HEK293 (cell line): ENCODE results near the gene C11orf58.

Experiments
- CTCF ChIA-PET: fragments of 350-600 bp; formaldehyde crosslinking; extraction: SDS; loops from one replicate; lab custom pipeline; 2021; ENCODE audit warnings: antibody characterized with exemption; lab: Yijun Ruan, JAX
- POLR2A ChIA-PET: fragments of 300-600 bp; formaldehyde crosslinking; extraction: SDS; loops from one replicate; lab custom pipeline; 2020; ENCODE audit warnings: antibody characterized with exemption, inconsistent platforms; lab: Yijun Ruan, JAX
- H3K27ac ChIP-seq: fragments of 200-500 bp; sonication (Bioruptor generic); 2 replicates; pipeline ENCODE4 v1.5.1; 2014; ENCODE audit warnings: low read depth, low read length, control low read depth, inconsistent platforms; ENCODE audit errors: extremely low read depth
- H3K36me3 ChIP-seq, 2 experiments: fragments of 200-500 bp in 1 of 2; sonication (Bioruptor generic) in 1 of 2; 1 replicate in 1 of 2; 2 replicates in 1 of 2; pipeline ENCODE4 v1.5.1; 2014 to 2017; ENCODE audit warnings: inconsistent platforms in 2 of 2, low read length in 2 of 2; ENCODE audit not compliant: control insufficient read depth in 2 of 2, insufficient read depth in 1 of 2
- H3K4me1 ChIP-seq: fragments of 200-500 bp; sonication (Bioruptor generic); 2 replicates; pipeline ENCODE4 v1.5.1; 2014; ENCODE audit warnings: mild to moderate bottlenecking, low read length, inconsistent platforms; ENCODE audit not compliant: control insufficient read depth, insufficient read depth
- H3K4me3 ChIP-seq: 2 replicates; pipeline ENCODE4 v1.5.1; 2011; ENCODE audit warnings: low read depth, mild to moderate bottlenecking, control low read depth, low read length, moderate library complexity
- H3K9me3 ChIP-seq: fragments of 200-500 bp; sonication (Bioruptor generic); 2 replicates; pipeline ENCODE4 v1.5.1; 2014; ENCODE audit warnings: low read depth, low read length, inconsistent platforms; ENCODE audit not compliant: control insufficient read depth, insufficient read depth
- GFI1B ChIP-seq: fragments of 450-650 bp; formaldehyde crosslinking; IDR thresholded peaks from 2 replicates; pipeline ENCODE4 v1.5.1; 2016; ENCODE audit warnings: missing biosample characterization, missing genetic modification characterization
- KLF1 ChIP-seq: fragments of 450-650 bp; formaldehyde crosslinking; IDR thresholded peaks from 2 replicates; pipeline ENCODE4 v1.5.1; 2016; ENCODE audit warnings: missing biosample characterization, missing genetic modification characterization
- KLF8 ChIP-seq: fragments of 450-650 bp; formaldehyde crosslinking; IDR thresholded peaks from 2 replicates; pipeline ENCODE4 v1.5.1; 2016; ENCODE audit warnings: missing biosample characterization, missing genetic modification characterization
- OSR2 ChIP-seq: fragments of 450-650 bp; formaldehyde crosslinking; IDR thresholded peaks from 2 replicates; pipeline ENCODE4 v1.5.1; 2016; ENCODE audit warnings: missing biosample characterization, missing genetic modification characterization
- ZBTB20 ChIP-seq: fragments of 450-650 bp; formaldehyde crosslinking; IDR thresholded peaks from 2 replicates; pipeline ENCODE4 v1.5.1; 2016; ENCODE audit warnings: missing biosample characterization, missing genetic modification characterization
- ZFP41 ChIP-seq: fragments of 450-650 bp; formaldehyde crosslinking; IDR thresholded peaks from 2 replicates; pipeline ENCODE4 v1.5.1; 2016; ENCODE audit warnings: missing biosample characterization, missing genetic modification characterization, borderline replicate concordance
- ZNF157 ChIP-seq: fragments of 450-650 bp; formaldehyde crosslinking; IDR thresholded peaks from 2 replicates; pipeline ENCODE4 v1.5.1; 2016; ENCODE audit warnings: missing biosample characterization, missing genetic modification characterization
- ZNF16 ChIP-seq: fragments of 450-650 bp; formaldehyde crosslinking; IDR thresholded peaks from 2 replicates; pipeline ENCODE4 v1.5.1; 2016; ENCODE audit warnings: low read depth, missing biosample characterization, missing genetic modification characterization
- ZNF174 ChIP-seq: fragments of 450-650 bp; formaldehyde crosslinking; IDR thresholded peaks from 2 replicates; pipeline ENCODE4 v1.5.0; 2017; ENCODE audit warnings: missing biosample characterization, mild to moderate bottlenecking, missing genetic modification characterization
- ZNF223 ChIP-seq: fragments of 450-650 bp; formaldehyde crosslinking; IDR thresholded peaks from 2 replicates; pipeline ENCODE4 v1.5.1; 2016; ENCODE audit warnings: missing biosample characterization, missing genetic modification characterization
- ZNF37A ChIP-seq: fragments of 450-650 bp; IDR thresholded peaks from 2 replicates; pipeline ENCODE4 v1.5.1; 2018; ENCODE audit warnings: missing biosample characterization, missing genetic modification characterization
- ZNF600 ChIP-seq: fragments of 450-650 bp; formaldehyde crosslinking; IDR thresholded peaks from 2 replicates; pipeline ENCODE4 v1.5.1; 2016; ENCODE audit warnings: missing biosample characterization, missing genetic modification characterization
- ZNF610 ChIP-seq: fragments of 450-650 bp; formaldehyde crosslinking; IDR thresholded peaks from 2 replicates; pipeline ENCODE4 v1.5.1; 2016; ENCODE audit warnings: missing biosample characterization, missing genetic modification characterization, borderline replicate concordance
- ZNF664 ChIP-seq: fragments of 450-650 bp; formaldehyde crosslinking; IDR thresholded peaks from 2 replicates; pipeline ENCODE4 v1.5.1; 2016; ENCODE audit warnings: missing biosample characterization, missing genetic modification characterization
- ZNF785 ChIP-seq: fragments of 450-650 bp; formaldehyde crosslinking; IDR thresholded peaks from 2 replicates; pipeline ENCODE4 v1.5.1; 2016; ENCODE audit warnings: missing biosample characterization, missing genetic modification characterization
- ZNF792 ChIP-seq: fragments of 450-650 bp; formaldehyde crosslinking; IDR thresholded peaks from 2 replicates; pipeline ENCODE4 v1.5.1; 2016; ENCODE audit warnings: missing biosample characterization, missing genetic modification characterization
- TF ChIP-seq, protein P1 (sequence below): fragments of 450-650 bp; formaldehyde crosslinking; IDR thresholded peaks from 2 replicates; pipeline ENCODE4 v1.5.1; 2016; ENCODE audit warnings: missing biosample characterization, missing genetic modification characterization
- TF ChIP-seq, protein P2 (sequence below): fragments of 450-650 bp; formaldehyde crosslinking; IDR thresholded peaks from 2 replicates; pipeline ENCODE4 v1.5.1; 2017; ENCODE audit warnings: missing biosample characterization, missing genetic modification characterization
- TF ChIP-seq, protein P3 (sequence below): fragments of 450-650 bp; formaldehyde crosslinking; IDR thresholded peaks from 2 replicates; pipeline ENCODE4 v1.5.1; 2016; ENCODE audit warnings: missing biosample characterization, missing genetic modification characterization

C11orf58 gene

DNA sequence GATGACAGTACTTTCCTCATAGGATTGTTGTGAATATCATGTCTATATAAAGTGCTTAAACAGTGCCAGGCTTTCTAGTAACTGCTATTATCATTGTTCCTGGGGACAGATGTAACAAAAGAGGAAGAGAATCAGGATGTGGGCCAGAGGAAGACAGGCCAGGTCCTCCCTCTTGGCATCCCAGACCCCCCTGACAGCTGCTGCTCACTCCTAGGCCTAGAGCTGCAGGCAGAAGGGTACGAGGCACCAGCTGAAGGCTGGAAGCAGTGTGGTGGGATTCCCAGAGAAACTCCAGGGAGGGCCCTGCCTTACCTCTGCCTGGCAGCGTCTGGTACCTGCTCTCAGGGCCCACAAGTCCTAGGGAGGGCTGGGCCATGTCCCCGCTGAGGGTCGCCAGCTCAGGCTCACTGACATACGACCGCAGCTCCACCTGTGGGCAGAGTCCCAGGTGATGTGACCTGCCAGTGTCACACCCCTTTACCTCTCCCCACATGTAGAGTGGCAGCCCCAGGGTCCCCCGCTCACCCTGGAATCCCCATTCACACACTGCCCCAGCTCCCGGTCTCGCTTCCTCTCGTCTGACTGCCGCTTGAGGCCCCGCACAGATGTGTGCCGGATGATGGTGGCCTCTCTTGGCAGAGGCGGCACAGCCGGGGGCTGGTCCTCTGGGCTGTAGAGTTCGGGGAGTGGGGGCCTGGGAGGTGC lies 52.2 kb downstream of the C11orf58 start:
- H3K4me1 ChIP-seq: no peaks in the 10 kb centered on the region
- no peak overlapping the region for H3K27ac ChIP-seq

DNA sequence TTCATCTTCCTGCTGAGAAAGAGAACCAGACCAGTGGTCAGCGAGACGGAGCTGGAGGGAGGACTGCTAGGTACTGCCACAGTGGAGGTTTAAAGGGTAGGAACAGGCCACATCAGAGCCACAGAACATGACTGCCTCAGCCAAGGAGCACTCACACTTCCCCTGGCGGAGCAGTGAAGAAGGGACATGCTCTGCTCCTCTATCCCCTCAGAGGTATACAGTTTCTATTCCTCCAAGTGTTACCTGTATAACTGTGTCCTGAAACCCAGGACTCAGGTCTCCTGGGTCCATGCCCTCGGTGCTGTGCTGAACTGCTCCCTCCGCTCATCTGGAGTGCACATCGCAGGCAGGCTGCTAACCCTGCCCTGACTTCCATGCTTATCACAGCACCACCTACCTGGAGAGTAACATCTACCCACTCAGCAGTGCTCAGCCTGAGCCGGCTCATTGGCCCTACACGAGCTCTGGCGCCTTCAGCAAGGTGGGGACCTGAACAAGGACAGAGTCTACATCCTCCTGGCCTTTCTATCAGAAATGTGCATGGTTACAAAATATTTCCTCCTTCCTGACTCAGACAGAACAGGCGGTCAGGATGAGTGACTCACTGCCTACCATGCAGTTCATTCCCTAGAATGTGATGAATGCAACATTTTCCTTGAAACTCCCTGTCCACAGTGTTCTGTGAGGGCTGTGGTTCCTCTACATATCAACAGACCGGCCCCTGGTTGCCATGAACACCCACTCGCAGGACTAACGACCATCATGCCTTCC lies 52.9 kb downstream of the C11orf58 start:
- no peak for TF ChIP-seq KLF1 (tag by site-specific recombination)
- no peak for TF ChIP-seq ZNF664
- no peak for TF ChIP-seq ZNF223 (tag by site-specific recombination)
- TF ChIP-seq ZNF174 (tag by site-specific recombination): no peak
- TF ChIP-seq ZFP41 (tag by site-specific recombination): no peak
- TF ChIP-seq, protein P1, sequence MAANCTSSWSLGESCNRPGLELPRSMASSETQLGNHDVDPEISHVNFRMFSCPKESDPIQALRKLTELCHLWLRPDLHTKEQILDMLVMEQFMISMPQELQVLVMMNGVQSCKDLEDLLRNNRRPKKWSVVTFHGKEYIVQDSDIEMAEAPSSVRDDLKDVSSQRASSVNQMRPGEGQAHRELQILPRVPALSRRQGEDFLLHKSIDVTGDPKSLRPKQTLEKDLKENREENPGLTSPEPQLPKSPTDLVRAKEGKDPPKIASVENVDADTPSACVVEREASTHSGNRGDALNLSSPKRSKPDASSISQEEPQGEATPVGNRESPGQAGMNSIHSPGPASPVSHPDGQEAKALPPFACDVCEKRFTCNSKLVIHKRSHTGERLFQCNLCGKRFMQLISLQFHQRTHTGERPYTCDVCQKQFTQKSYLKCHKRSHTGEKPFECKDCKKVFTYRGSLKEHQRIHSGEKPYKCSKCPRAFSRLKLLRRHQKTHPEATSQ: no peak
- TF ChIP-seq ZNF157: no peak
- no peak for TF ChIP-seq ZNF16 (tag by site-specific recombination)
- no peak for TF ChIP-seq ZNF610 (tag by site-specific recombination)
- no peak for TF ChIP-seq OSR2 (tag by site-specific recombination)
- no peak for TF ChIP-seq KLF8
- no peak for TF ChIP-seq ZNF792 (tag by site-specific recombination)
- TF ChIP-seq ZNF37A (tag by site-specific recombination): no peak
- TF ChIP-seq, protein P2, sequence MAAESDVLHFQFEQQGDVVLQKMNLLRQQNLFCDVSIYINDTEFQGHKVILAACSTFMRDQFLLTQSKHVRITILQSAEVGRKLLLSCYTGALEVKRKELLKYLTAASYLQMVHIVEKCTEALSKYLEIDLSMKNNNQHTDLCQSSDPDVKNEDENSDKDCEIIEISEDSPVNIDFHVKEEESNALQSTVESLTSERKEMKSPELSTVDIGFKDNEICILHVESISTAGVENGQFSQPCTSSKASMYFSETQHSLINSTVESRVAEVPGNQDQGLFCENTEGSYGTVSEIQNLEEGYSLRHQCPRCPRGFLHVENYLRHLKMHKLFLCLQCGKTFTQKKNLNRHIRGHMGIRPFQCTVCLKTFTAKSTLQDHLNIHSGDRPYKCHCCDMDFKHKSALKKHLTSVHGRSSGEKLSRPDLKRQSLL: no peak
- no peak for TF ChIP-seq ZNF785
- no peaks in the 10 kb centered on the region for H3K9me3 ChIP-seq
- H3K4me1 ChIP-seq: no peaks in the 10 kb centered on the region
- H3K27ac ChIP-seq: no peak overlapping the region
- no peak overlapping the region for H3K4me3 ChIP-seq
- ChIA-PET POLR2A (no interaction called here), CTCF (interaction anchor here (0.6 to 1.2 kb wide), 2 partner anchors 12 to 295 kb away, joined by 4 to 7 read pairs; no protein-coding TSS in a partner anchor)
- H3K36me3 ChIP-seq: peaks cover 0 to 14% of the 10 kb centered on the region in 2 experiments; a peak in 2 of 3 replicates

More for the DNA sequence above, 52.2 kb downstream of the C11orf58 start:
- ChIA-PET POLR2A (no interaction called here), CTCF (interaction anchor here (0.6 to 1.2 kb wide), 4 partner anchors 11 to 419 kb away, joined by 3 to 4 read pairs (median 4); no protein-coding TSS in a partner anchor)
- H3K36me3 ChIP-seq: peaks cover 0 to 19% of the 10 kb centered on the region in 2 experiments; a peak in 2 of 3 replicates
- TF ChIP-seq ZNF600 (tag by site-specific recombination) (no peak), ZNF37A (tag by site-specific recombination) (no peak), GFI1B (tag by site-specific recombination) (no peak), ZBTB20 (tag by site-specific recombination) (no peak)
- TF ChIP-seq, protein P3, sequence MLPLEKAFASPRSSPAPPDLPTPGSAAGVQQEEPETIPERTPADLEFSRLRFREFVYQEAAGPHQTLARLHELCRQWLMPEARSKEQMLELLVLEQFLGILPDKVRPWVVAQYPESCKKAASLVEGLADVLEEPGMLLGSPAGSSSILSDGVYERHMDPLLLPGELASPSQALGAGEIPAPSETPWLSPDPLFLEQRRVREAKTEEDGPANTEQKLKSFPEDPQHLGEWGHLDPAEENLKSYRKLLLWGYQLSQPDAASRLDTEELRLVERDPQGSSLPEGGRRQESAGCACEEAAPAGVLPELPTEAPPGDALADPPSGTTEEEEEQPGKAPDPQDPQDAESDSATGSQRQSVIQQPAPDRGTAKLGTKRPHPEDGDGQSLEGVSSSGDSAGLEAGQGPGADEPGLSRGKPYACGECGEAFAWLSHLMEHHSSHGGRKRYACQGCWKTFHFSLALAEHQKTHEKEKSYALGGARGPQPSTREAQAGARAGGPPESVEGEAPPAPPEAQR (tag by site-specific recombination): no peak
- H3K4me3 ChIP-seq: no peak overlapping the region
- H3K9me3 ChIP-seq: no peaks in the 10 kb centered on the region
